Posterior vena cava (tissue), 2 donors: ENCODE results near the gene CAMTA1. TPM values are rescaled to one million over a fixed set of nuclear protein-coding genes. Genes with fewer than 3 reads are reported as not detected.
"Not testable (repeated sequence)": the region's sequence is repeated elsewhere in the genome, so short reads cannot be mapped to it uniquely, and the experiment has no call there.

ENCODE experiments used
- DNase-seq: peaks from one replicate; pipeline ENCODE4 v3.0.0-alpha.2; 2020; ENCODE audit warnings: low spot score
- intact Hi-C, 2 donors: fragments of 100-400 bp; cut with DNase I; formaldehyde crosslinking; loops; one replicate each; pipeline versions ENCODE4 v1.14.1 to v1.14.2; 2022 to 2023
- total RNA-seq, 2 donors: library from RNA; stranded (reverse); fragmentation: NEBNext Ultra II Directional; extraction: Animal tissue kit (Norgen Biotek cat#: 25700); gene quantifications; one replicate each; pipeline ENCODE4 v1.2.1, GENCODE V29; 2021
- donor health status: DM: yes; HTN: yes; CAD: no.
- donor health status: DM: yes; HTN: yes; CAD: no.

The CAMTA1 gene
- total RNA-seq, 2 donors from 2014 or later, result 65.1 to 76.4 TPM

- intact Hi-C loops, result no loop called here
- no peak for DNase-seq
Measured at GRCh38 chr1:7786795-7787194, 1001.5 kb downstream of the CAMTA1 start.

- intact Hi-C loops, result no loop called here
- DNase-seq, result no peak
Measured at GRCh38 chr1:7789828-7790227, 1004.6 kb downstream of the CAMTA1 start.

- DNase-seq, intact Hi-C loops: not testable (repeated sequence)
Measured at GRCh38 chr1:7791027-7791426, 1005.8 kb downstream of the CAMTA1 start.

GRCh38 chr1:7795406-7795805, 1010.2 kb downstream of the CAMTA1 start:
- intact Hi-C loops, result no loop called here
- DNase-seq, result no peak

- intact Hi-C loops, result loop anchor here in 1 of 2 donors (10.0 kb wide), 1 partner anchor 99 kb away; no protein-coding TSS in a partner anchor
- no peak for DNase-seq
Measured at GRCh38 chr1:7805460-7805859, 1020.2 kb downstream of the CAMTA1 start.

- DNase-seq, result no peak
- intact Hi-C loops, result loop anchor here in 1 of 2 donors (10.0 kb wide), 1 partner anchor 96 kb away; no protein-coding TSS in a partner anchor
Measured at GRCh38 chr1:7808253-7808844, 1023.1 kb downstream of the CAMTA1 start.

GRCh38 chr1:7809742-7810141, 1024.5 kb downstream of the CAMTA1 start:
- no peak for DNase-seq
- intact Hi-C loops, result loop anchor here (10.0 kb wide), 2 partner anchors 85 to 95 kb away; no protein-coding TSS in a partner anchor

GRCh38 chr1:7810395-7810794, 1025.1 kb downstream of the CAMTA1 start:
- no peak for DNase-seq
- intact Hi-C loops, result loop anchor here in 1 of 2 donors (10.0 kb wide), 1 partner anchor 84 kb away; no protein-coding TSS in a partner anchor

- DNase-seq, result no peak
- intact Hi-C loops, result loop anchor here in 1 of 2 donors (10.0 kb wide), 1 partner anchor 83 kb away; no protein-coding TSS in a partner anchor
Measured at GRCh38 chr1:7811476-7811875, 1026.2 kb downstream of the CAMTA1 start.

GRCh38 chr1:7813677-7814373, 1028.6 kb downstream of the CAMTA1 start:
- no peak for DNase-seq
- intact Hi-C loops, result loop anchor here in 1 of 2 donors (10.0 kb wide), 1 partner anchor 81 kb away; no protein-coding TSS in a partner anchor

Other genes with a start within 250 kb of the CAMTA1 start
- 10 to 100 TPM; 21.2 to 23.9 TPM for gene NOL9, start 230.9 kb upstream of the CAMTA1 start, total RNA-seq
- not detected for gene TAS1R1, start 230.1 kb upstream of the CAMTA1 start, total RNA-seq
- 10 to 100 TPM; 18.6 to 19.5 TPM for gene ZBTB48, start 205.5 kb upstream of the CAMTA1 start, total RNA-seq
- 10 to 100 TPM; 25.5 to 31.7 TPM for gene KLHL21, start 182.6 kb upstream of the CAMTA1 start, total RNA-seq
- gene PHF13, start 171.7 kb upstream of the CAMTA1 start, total RNA-seq, result 10 to 100 TPM; 11.6 to 13.8 TPM
- gene THAP3, start 160.6 kb upstream of the CAMTA1 start, total RNA-seq, result 10 to 100 TPM in 1 of 2 donors, 1 to 10 TPM in 1; 9.9 to 10.5 TPM
- 10 to 100 TPM; 24.6 TPM for gene DNAJC11, start 83.6 kb upstream of the CAMTA1 start, total RNA-seq